ENCODE data around the gene ZSCAN25.
"Not testable (repeated sequence)": the region's sequence is repeated elsewhere in the genome, so short reads cannot be mapped to it uniquely, and the experiment has no call there.

- TF ChIP-seq, protein P1, sequence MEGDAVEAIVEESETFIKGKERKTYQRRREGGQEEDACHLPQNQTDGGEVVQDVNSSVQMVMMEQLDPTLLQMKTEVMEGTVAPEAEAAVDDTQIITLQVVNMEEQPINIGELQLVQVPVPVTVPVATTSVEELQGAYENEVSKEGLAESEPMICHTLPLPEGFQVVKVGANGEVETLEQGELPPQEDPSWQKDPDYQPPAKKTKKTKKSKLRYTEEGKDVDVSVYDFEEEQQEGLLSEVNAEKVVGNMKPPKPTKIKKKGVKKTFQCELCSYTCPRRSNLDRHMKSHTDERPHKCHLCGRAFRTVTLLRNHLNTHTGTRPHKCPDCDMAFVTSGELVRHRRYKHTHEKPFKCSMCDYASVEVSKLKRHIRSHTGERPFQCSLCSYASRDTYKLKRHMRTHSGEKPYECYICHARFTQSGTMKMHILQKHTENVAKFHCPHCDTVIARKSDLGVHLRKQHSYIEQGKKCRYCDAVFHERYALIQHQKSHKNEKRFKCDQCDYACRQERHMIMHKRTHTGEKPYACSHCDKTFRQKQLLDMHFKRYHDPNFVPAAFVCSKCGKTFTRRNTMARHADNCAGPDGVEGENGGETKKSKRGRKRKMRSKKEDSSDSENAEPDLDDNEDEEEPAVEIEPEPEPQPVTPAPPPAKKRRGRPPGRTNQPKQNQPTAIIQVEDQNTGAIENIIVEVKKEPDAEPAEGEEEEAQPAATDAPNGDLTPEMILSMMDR (IDR thresholded peaks at IDR 0.05): not testable (repeated sequence)
- not testable (repeated sequence) for TF ChIP-seq POLR2A (IDR thresholded peaks at IDR 0.05)
Measured at GRCh38 chr7:99637414-99637813, 20.7 kb downstream of the ZSCAN25 start.
